Embryonic facial prominence (tissue), 1 donor: ENCODE data around the gene SCAANT1.

Source experiments
- DNase-seq: peaks from one replicate; pipeline ENCODE4 v3.0.0-alpha.2; 2016; ENCODE audit errors: extremely low spot score

The SCAANT1 gene

GRCh38 chr3:63863150-63864007 is 48.8 kb downstream of the SCAANT1 start, which contains the start of the genes ATXN7 and THOC7:
Gene ATXN7, plus strand, starts transcription at chr3:63863867. Its CDS starts 48,732 bp downstream, at chr3:63912599.
Gene THOC7, minus strand, starts transcription at chr3:63863805. Its CDS starts 15 bp downstream, at chr3:63863790.
- peak; percentile 27 for DNase-seq

GRCh38 chr3:63862804-63863149 is 49.4 kb downstream of the SCAANT1 start:
- no peak for DNase-seq
